Osteocyte (in vitro differentiated cells): ENCODE data around the gene CREBL2. TPM values are rescaled to one million over a fixed set of nuclear protein-coding genes. Genes with fewer than 3 reads are reported as not detected.

Experiments used
- DNase-seq: peaks from one replicate; pipeline ENCODE4 v3.0.0; 2021; ENCODE audit warnings: mixed read lengths; ENCODE audit not compliant: unreplicated experiment; ENCODE audit errors: extremely low spot score
- H3K27ac Mint-ChIP-seq: one replicate; pipeline ENCODE4 v1.8.0; 2021; ENCODE audit warnings: mild to moderate bottlenecking, mixed read lengths; ENCODE audit not compliant: unreplicated experiment
- H3K27me3 Mint-ChIP-seq: one replicate; pipeline ENCODE4 v1.8.0; 2021; ENCODE audit warnings: mixed read lengths; ENCODE audit not compliant: unreplicated experiment
- H3K36me3 Mint-ChIP-seq: one replicate; pipeline ENCODE4 v1.8.0; 2021; ENCODE audit warnings: mixed read lengths; ENCODE audit not compliant: unreplicated experiment
- H3K4me1 Mint-ChIP-seq: one replicate; pipeline ENCODE4 v1.8.0; 2021; ENCODE audit warnings: mixed read lengths; ENCODE audit not compliant: unreplicated experiment
- H3K4me3 Mint-ChIP-seq: one replicate; pipeline ENCODE4 v1.8.0; 2021; ENCODE audit warnings: mild to moderate bottlenecking, moderate library complexity, mixed read lengths; ENCODE audit not compliant: unreplicated experiment
- H3K9me3 Mint-ChIP-seq: one replicate; pipeline ENCODE4 v1.8.0; 2021; ENCODE audit warnings: mixed read lengths; ENCODE audit not compliant: unreplicated experiment
- total RNA-seq: library from RNA; stranded (reverse); gene quantifications from 2 replicates; pipeline ENCODE4 v1.2.1, GENCODE V29; 2021
- TF ChIP-seq, protein P1 (sequence below): fragments of 200-600 bp; sonication (generic); IDR thresholded peaks from 2 replicates; pipeline ENCODE4 v1.5.0; 2021; ENCODE audit warnings: antibody characterized with exemption, mild to moderate bottlenecking, moderate library complexity

Gene CREBL2
- total RNA-seq, 1 donor from 2014 or later = 15.1 TPM

DNA sequence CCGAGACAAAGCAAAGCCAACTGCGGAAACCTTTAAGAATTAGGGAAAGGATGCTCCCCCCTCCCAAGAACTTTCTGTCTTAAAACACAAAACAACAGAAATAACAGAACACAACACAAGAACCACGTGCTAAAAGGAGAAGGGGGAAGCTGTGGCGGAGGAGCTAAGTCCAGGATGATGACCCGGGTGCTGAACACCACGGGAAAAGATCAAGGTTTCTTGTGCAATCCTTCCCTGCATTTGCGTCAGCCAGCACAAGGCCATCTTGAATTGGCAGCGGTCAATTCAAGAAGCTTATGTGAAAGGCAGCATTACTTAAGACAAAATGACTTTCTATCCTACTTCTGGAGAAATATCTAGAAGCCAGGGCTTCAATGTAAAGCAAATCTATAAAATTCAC lies 11.0 kb upstream of the CREBL2 start:
- DNase-seq = no peak
- Mint-ChIP-seq H3K9me3 (no peaks in the 10 kb centered on the region), H3K4me1 (no peaks in the 10 kb centered on the region), H3K27me3 (peaks cover 26% of the 10 kb centered on the region), H3K27ac (no peak overlapping the region), H3K4me3 (no peak overlapping the region), H3K36me3 (no peaks in the 10 kb centered on the region)
- TF ChIP-seq, protein P1, sequence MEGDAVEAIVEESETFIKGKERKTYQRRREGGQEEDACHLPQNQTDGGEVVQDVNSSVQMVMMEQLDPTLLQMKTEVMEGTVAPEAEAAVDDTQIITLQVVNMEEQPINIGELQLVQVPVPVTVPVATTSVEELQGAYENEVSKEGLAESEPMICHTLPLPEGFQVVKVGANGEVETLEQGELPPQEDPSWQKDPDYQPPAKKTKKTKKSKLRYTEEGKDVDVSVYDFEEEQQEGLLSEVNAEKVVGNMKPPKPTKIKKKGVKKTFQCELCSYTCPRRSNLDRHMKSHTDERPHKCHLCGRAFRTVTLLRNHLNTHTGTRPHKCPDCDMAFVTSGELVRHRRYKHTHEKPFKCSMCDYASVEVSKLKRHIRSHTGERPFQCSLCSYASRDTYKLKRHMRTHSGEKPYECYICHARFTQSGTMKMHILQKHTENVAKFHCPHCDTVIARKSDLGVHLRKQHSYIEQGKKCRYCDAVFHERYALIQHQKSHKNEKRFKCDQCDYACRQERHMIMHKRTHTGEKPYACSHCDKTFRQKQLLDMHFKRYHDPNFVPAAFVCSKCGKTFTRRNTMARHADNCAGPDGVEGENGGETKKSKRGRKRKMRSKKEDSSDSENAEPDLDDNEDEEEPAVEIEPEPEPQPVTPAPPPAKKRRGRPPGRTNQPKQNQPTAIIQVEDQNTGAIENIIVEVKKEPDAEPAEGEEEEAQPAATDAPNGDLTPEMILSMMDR = no peak

GRCh38 chr12:12604740-12605139 lies 6.9 kb upstream of the CREBL2 start:
- no peak overlapping the region for H3K27ac Mint-ChIP-seq
- H3K4me1 Mint-ChIP-seq = peaks cover 9% of the 10 kb centered on the region
- TF ChIP-seq, protein P1 = no peak
- peaks cover 13% of the 10 kb centered on the region for H3K27me3 Mint-ChIP-seq
- H3K4me3 Mint-ChIP-seq = no peak overlapping the region
- H3K9me3 Mint-ChIP-seq = no peaks in the 10 kb centered on the region
- no peaks in the 10 kb centered on the region for H3K36me3 Mint-ChIP-seq
- no peak for DNase-seq

- Mint-ChIP-seq H3K4me3 (no peak overlapping the region), H3K27me3 (no peaks in the 10 kb centered on the region), H3K27ac (no peak overlapping the region), H3K36me3 (no peaks in the 10 kb centered on the region), H3K4me1 (peaks cover 17% of the 10 kb centered on the region), H3K9me3 (no peaks in the 10 kb centered on the region)
- no peak for DNase-seq
- TF ChIP-seq, protein P1 = no peak
Observed at GRCh38 chr12:12606781-12607589, 4.7 kb upstream of the CREBL2 start.

DNA sequence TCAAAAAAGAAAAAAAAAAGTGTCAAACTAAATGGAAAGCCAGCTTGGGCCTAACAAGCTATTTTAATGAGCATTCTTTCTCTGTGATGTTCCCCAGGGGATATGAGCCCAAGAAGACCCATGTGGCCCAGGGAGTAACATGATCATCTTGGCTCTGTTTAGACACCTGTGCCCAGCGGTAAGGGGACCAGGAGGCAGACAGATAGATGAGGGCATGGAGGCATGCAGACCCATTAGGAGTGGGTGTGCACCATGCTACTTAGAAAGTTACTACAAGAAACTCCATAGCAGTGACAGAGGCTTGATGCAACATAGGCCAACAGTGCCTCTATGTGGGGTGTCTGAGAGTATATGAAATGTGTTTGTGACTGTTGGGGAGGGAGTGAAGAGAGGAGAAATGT lies 3.1 kb upstream of the CREBL2 start:
- TF ChIP-seq, protein P1 = no peak
- H3K4me1 Mint-ChIP-seq = peaks cover 30% of the 10 kb centered on the region
- H3K27ac Mint-ChIP-seq = no peak overlapping the region
- H3K4me3 Mint-ChIP-seq = no peak overlapping the region
- DNase-seq = no peak
- H3K9me3 Mint-ChIP-seq = no peaks in the 10 kb centered on the region
- no peaks in the 10 kb centered on the region for H3K27me3 Mint-ChIP-seq
- no peaks in the 10 kb centered on the region for H3K36me3 Mint-ChIP-seq

GRCh38 chr12:12609692-12610091 lies 2.0 kb upstream of the CREBL2 start:
- no peak for DNase-seq
- H3K36me3 Mint-ChIP-seq = peaks cover 2% of the 10 kb centered on the region
- no peaks in the 10 kb centered on the region for H3K9me3 Mint-ChIP-seq
- H3K4me3 Mint-ChIP-seq = no peak overlapping the region
- no peaks in the 10 kb centered on the region for H3K27me3 Mint-ChIP-seq
- no peak overlapping the region for H3K27ac Mint-ChIP-seq
- TF ChIP-seq, protein P1 = no peak
- H3K4me1 Mint-ChIP-seq = peaks cover 32% of the 10 kb centered on the region
